ENCODE data around the gene WIPI1. TPM values are rescaled to one million over a fixed set of nuclear protein-coding genes. Genes with fewer than 3 reads are reported as not detected.

The WIPI1 gene
- total RNA-seq, 1 donor from 2014 or later: 49.6 TPM

DNA sequence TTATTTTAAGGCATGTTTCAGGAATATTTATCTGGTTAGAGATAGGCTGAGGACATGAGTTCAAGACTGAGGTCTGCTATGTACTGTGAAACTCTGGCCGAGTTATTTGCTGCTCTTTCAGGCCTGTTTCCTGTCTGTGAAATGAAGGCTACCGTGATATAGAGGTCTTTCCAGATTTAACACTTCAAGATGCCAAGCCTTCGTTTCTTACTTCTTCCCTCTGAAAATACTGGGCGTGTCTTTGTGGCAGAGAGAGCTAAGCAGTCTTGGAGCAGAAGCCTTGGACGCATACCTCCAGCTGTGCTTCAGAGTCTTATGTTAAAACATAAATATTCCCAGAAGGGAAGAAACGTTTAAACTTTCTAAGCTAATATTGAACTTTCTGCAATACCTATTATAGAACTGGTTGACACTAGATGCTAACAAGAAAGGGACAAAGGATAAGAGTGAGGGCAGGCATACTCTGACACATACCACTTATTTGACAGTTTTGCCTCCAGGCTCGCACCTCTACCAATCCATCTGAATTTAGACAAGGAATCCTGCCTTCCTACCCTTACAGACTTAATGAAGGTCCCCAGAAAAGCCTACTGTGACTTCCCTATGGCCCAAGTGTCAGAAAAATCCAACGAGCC, 17.5 kb downstream of the WIPI1 start:
- no peak for DNase-seq (ENCODE audit: low read depth in 2 of 2)

DNA sequence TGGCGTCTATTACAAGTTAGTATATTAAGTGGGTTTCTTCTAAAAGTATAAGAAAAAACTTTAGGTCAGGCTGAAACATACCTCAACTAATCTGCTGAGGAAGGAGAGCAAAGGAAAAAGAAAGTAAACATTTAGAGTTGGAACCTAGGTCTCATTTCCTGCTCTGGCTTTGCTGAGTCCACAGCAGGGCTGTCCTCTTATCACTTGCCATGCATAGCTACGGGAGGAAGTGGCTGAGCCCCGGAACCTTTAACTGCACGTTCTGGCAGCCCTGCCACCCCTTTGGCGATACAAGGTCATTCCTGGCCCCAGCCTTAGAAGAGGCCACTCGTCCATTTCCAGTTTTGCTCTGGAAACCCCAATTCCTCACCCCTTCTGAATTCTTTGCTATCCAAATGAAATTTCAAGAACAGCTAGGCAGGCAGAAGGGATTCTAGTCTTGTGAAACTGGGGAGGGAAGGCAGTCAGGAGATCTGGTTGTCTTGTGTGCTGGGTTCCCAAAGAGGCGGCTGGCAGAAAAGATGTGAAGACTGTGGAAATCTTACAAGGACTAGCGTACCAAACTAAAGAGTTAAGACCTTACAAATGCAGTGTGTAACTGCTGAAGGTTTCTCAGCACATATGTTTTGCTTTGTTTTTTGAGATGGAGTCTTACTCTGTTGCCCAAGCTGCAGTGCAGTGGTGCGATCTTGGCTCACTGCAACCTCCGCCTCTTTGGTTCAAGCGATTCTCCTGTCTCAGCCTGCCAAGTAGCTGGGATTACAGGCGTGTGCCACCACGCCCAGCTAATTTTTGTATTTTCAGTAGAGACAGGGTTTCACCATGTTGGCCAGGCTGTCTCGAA, 19.1 kb downstream of the WIPI1 start:
- peak; percentile 30 to 64 for DNase-seq (ENCODE audit: low read depth in 2 of 2)

DNA sequence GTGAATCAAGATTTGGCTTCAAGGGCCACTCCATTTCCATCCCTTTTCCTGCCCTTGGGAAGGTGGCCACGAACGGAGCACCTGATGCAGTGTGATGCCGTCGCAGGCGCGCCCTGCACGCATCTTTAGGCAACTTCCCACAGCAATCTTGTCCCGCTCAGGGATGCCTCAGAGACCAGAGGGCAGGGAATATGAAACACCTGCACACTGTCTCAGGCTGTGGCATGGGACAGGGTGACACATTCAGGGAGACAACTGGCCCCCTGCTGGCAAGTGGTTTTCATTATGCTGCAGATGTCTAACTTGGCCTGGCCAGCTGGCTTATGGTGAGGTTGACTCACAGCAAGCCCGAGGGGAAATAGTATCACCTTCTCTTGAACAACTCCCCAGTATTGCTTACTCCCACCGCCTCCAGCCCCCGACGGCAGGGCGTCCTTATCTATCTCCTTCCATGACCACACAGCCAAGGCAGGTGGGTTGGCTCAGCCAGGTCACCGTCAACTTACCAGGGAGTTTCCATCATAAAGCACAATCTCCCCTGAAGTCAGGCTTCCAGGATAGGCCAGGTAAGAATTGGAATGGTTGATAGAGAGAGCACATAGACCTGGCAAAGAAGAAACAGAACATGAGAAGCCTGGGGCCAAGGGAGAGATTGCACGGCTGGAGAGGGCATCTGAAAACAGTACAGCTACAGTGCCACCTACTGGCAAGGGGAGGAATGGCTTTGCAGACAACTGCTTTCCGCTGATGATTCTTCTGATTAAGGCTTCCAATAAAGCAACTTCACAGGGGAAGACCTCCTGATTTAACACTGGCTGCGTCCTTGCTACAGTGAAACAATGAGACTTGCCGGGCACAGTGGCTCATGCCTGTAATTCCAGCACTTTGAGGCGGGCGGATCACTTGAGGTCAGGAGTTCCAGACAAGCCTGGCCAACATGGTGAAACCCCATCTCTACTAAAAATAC, 21.1 kb downstream of the WIPI1 start:
- DNase-seq (ENCODE audit: low read depth in 2 of 2): peak; percentile 72 to 83

- DNase-seq (ENCODE audit: low read depth in 2 of 2): no peak
Measured at GRCh38 chr17:68435361-68435760, 21.9 kb downstream of the WIPI1 start.

- DNase-seq (ENCODE audit: low read depth in 2 of 2): no peak
Measured at GRCh38 chr17:68433911-68434508, 23.3 kb downstream of the WIPI1 start.

- no peak for DNase-seq (ENCODE audit: low read depth in 2 of 2)
Measured at GRCh38 chr17:68433211-68433610, 24.1 kb downstream of the WIPI1 start.

- DNase-seq (ENCODE audit: low read depth in 2 of 2): no peak
Measured at GRCh38 chr17:68432086-68432864, 25.0 kb downstream of the WIPI1 start.

DNA sequence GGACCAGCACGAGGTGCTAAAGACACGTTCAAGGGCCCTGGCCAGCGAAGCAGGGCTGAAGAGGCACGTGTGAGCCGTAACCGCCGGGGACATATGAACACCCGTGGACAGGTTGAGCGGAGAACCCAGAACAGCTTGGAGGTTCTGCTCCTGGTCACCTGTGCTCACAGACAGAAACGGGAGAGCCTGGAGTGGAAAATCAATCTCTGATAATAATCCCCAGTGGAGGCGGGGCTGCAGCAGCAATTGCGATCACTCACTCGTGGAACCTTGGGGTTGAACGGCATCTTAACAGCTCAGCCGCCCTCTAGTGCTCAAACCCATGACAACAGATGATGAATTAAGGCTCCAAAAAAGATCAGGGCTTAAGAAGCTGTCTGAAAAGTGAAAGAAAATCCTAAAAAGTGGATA, 25.6 kb downstream of the WIPI1 start:
- peak in 1 of 2 donors; percentile 41 for DNase-seq (ENCODE audit: low read depth in 2 of 2)

DNA sequence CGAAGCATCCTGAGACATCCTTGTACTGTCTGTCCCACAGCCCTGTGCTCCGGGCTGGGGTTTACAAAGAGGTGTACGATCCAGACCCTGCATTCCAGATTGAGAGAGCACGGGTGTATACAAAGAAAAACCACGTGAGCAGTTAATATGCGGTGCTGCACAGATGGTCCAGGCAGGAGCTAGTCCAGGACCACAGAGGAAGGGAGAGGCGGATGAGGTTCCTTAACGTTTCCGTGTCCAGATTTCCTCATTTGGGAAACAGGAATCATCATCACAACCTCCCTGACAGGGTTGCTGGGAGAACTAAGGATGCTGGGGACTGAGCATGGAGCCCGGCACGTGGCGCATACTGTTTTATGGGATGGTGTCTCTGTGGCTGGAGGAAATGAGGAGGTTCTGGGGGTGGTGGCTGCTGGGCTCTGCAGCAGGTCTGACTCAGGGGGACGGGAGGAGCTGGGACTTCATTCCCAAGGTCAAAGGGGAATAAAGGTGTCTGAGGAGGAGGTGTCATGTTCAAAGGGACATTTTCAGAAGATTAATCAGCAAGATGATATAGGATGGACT, 26.2 kb downstream of the WIPI1 start:
- no peak for DNase-seq (ENCODE audit: low read depth in 2 of 2)

DNA sequence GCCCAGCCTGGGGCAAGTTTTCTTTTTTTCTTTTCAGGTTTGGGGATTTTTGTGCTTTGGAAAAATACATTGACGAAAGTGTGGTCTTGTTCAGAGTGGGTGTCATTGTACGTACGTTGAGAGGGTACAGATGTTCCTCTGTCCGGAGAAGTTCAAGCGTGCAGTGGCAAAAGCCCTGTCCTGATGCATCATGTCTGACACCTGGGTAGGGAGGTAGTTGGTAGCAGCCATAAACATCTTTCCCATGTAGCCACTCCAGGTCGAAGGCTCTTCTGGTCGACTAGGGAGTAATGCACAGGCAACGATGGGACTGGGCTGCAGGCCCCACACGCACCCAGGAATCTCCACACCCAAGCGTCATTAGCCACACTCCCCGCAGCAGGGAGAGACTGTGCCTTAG, 27.4 kb downstream of the WIPI1 start:
- no peak for DNase-seq (ENCODE audit: low read depth in 2 of 2)

- DNase-seq (ENCODE audit: low read depth in 2 of 2): no peak
Measured at GRCh38 chr17:68428498-68429172, 28.7 kb downstream of the WIPI1 start.

DNA sequence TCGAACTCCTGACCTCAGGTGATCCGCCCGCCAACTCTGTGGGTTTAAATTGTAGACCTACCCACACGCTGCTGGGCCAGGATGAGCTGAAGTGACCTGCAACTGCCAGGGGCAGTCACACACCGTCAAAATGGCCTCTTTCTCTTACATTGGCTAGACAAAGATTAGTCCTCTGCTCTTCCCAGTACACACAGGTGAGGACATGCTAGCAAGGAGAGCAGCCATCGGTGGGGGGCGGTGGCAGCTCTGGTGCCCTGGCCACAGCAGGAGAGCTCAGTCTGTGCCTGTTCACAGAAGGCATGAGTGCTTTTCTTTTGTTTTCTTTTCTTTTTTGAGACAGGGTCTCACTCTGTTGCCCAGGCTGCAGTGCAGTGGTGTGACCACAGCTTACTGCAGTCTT, 29.7 kb downstream of the WIPI1 start:
- DNase-seq (ENCODE audit: low read depth in 2 of 2): no peak

GRCh38 chr17:68425979-68426378, 31.3 kb downstream of the WIPI1 start:
- no peak for DNase-seq (ENCODE audit: low read depth in 2 of 2)

DNA sequence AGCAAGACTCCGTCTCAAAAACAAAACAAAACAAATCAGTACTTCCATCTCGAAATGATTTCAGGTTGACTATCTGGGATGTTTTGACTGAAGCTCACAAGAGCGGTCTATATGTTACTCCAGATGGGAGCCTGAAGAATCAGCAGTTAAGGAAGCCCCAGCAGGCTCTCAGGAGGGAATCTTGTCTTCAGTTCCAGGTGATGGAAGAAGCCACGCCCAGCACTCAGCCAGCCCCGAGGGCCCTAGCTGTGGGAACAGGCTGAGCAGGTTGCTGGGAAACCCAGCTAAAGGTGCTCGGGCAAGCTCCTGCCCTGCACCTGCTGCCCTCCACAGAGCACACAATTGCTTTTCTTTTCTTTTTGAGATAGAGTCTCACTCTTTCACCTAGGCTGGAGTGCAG, 32.4 kb downstream of the WIPI1 start:
- no peak for DNase-seq (ENCODE audit: low read depth in 2 of 2)

GRCh38 chr17:68424203-68424602, 33.1 kb downstream of the WIPI1 start:
- no peak for DNase-seq (ENCODE audit: low read depth in 2 of 2)

- no peak for DNase-seq (ENCODE audit: low read depth in 2 of 2)
Measured at GRCh38 chr17:68423251-68423650, 34.0 kb downstream of the WIPI1 start.

DNA sequence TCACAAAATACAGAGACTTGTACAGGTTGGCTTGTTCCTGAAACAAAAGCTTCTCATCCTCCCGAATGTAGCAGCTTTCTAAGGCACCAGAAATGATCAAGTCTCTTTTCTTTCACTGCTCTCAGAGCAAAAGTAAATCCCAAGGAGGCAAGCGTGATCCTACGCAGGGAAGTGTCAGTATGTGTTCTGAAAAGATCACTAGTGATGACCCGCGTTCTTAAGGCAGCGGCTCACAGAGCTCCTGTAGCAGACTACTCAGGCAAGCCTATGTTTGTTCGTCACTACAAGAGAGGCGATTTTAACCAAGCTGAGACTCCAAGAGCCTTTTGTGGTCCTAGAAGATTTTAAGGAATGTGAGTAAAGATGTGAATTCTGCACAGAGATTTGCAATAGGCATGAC, 34.5 kb downstream of the WIPI1 start:
- no peak for DNase-seq (ENCODE audit: low read depth in 2 of 2)

GRCh38 chr17:68421486-68421885, 35.8 kb downstream of the WIPI1 start:
- DNase-seq (ENCODE audit: low read depth in 2 of 2): no peak

GRCh38 chr17:68420065-68420464, 37.2 kb downstream of the WIPI1 start:
- no peak for DNase-seq (ENCODE audit: low read depth in 2 of 2)

DNA sequence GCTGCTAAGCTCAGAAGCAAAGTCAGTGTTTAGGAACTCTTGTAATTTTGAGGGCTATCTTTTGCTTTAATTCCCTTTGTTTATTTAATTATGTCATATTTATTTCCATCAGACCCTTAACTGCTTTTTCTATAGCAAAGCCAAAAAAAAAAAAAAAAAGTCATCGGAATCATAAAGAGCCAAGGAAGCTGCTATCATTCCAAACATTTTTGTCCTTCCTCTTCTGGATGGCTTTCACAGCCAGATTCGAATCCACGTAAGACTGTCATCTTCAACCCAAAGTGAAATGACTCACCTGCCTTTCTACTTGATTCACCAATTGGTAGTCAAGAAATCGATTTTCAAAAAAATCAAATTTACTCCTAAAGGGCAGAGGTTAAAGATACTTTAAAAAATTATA, 38.4 kb downstream of the WIPI1 start:
- peak in 1 of 2 donors; percentile 40 for DNase-seq (ENCODE audit: low read depth in 2 of 2)

All from dermis microvascular lymphatic vessel endothelial cell (primary cell).